Bronchial epithelial cell (primary cell): ENCODE measurements around the gene NUP62CL. TPM values are rescaled to one million over a fixed set of nuclear protein-coding genes. Genes with fewer than 3 reads are reported as not detected.

Experiments
- DNase-seq: peaks from one replicate; pipeline ENCODE4 v3.0.0-alpha.2; 2010; ENCODE audit warnings: low read depth
- FAIRE-seq: peaks from 2 replicates; lab custom pipeline; 2011; peaks lifted over from hg19 to GRCh38; lab: Jason Lieb, UNC
- H3K27me3 ChIP-seq: 2 replicates; pipeline ENCODE4 v1.5.1; 2011; ENCODE audit warnings: low read length; ENCODE audit not compliant: control insufficient read depth, insufficient read depth
- H3K36me3 ChIP-seq: 2 replicates; pipeline ENCODE4 v1.5.1; 2011; ENCODE audit warnings: low read length; ENCODE audit not compliant: control insufficient read depth, insufficient read depth
- H3K4me3 ChIP-seq: 2 replicates; pipeline ENCODE4 v1.5.1; 2011; ENCODE audit warnings: mild to moderate bottlenecking, low read depth, low read length, control low read depth
- total RNA-seq: library from RNA; depleted of rRNA; stranded (reverse); fragments of >200 nt; gene quantifications from 2 replicates; pipeline ENCODE4 v1.2.1, GENCODE V29; 2014
- TF ChIP-seq, protein P1 (sequence below): IDR thresholded peaks from 2 replicates; pipeline ENCODE4 v1.5.1; 2011; ENCODE audit warnings: mild to moderate bottlenecking, moderate library complexity, low read length, control low read depth, inconsistent platforms; ENCODE audit not compliant: insufficient read depth, severe bottlenecking

The NUP62CL gene
- total RNA-seq, 1 donor from 2014 or later = 3.9 TPM

DNA sequence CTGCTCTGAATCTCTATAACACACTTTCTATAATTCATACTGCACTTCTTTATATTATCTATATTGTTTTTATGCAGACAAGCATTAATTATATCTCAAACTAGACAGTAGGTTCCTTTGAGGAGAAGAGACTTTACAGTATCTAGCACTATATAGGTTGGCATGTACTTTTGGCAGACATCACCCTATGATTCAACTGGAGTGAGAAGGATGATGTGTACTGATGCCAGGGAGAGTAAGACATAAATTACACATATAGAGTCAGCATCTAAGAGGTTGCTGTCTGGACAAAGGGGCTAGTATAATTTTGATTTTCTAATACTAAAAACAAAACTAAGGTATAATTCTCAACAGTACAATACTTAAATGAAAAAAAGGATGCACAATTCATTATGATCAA, 82.5 kb downstream of the NUP62CL start:
- TF ChIP-seq, protein P1, sequence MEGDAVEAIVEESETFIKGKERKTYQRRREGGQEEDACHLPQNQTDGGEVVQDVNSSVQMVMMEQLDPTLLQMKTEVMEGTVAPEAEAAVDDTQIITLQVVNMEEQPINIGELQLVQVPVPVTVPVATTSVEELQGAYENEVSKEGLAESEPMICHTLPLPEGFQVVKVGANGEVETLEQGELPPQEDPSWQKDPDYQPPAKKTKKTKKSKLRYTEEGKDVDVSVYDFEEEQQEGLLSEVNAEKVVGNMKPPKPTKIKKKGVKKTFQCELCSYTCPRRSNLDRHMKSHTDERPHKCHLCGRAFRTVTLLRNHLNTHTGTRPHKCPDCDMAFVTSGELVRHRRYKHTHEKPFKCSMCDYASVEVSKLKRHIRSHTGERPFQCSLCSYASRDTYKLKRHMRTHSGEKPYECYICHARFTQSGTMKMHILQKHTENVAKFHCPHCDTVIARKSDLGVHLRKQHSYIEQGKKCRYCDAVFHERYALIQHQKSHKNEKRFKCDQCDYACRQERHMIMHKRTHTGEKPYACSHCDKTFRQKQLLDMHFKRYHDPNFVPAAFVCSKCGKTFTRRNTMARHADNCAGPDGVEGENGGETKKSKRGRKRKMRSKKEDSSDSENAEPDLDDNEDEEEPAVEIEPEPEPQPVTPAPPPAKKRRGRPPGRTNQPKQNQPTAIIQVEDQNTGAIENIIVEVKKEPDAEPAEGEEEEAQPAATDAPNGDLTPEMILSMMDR = no peak
- Histone ChIP-seq H3K27me3 (no peaks in the 10 kb centered on the region), H3K4me3 (no peak overlapping the region), H3K36me3 (no peaks in the 10 kb centered on the region)
- DNase-seq = peak; percentile 63
- FAIRE-seq = no peak

DNA sequence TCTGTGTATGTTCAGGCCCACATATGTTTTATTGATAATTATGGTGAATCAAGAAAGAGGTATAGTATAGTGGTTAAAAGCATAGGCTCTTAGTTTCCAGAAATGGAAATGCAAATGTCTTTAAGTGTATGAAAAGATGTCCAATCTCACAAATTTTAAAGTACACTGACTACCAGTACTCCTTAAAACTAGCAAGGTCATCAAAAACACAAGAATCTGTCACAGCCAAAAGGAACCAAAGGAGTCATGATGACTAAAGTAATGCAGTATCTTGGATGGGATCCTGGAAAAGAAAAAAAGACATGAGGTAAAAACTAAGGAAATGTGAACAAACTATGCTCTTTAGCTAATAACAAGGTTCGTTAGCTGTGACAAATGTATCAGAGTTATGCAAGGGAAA, 87.0 kb downstream of the NUP62CL start:
- peaks cover 6% of the 10 kb centered on the region for H3K36me3 ChIP-seq
- DNase-seq (peak; percentile 1), FAIRE-seq (no peak)
- TF ChIP-seq, protein P1 = no peak
- H3K27me3 ChIP-seq = no peaks in the 10 kb centered on the region
- no peak overlapping the region for H3K4me3 ChIP-seq

DNA sequence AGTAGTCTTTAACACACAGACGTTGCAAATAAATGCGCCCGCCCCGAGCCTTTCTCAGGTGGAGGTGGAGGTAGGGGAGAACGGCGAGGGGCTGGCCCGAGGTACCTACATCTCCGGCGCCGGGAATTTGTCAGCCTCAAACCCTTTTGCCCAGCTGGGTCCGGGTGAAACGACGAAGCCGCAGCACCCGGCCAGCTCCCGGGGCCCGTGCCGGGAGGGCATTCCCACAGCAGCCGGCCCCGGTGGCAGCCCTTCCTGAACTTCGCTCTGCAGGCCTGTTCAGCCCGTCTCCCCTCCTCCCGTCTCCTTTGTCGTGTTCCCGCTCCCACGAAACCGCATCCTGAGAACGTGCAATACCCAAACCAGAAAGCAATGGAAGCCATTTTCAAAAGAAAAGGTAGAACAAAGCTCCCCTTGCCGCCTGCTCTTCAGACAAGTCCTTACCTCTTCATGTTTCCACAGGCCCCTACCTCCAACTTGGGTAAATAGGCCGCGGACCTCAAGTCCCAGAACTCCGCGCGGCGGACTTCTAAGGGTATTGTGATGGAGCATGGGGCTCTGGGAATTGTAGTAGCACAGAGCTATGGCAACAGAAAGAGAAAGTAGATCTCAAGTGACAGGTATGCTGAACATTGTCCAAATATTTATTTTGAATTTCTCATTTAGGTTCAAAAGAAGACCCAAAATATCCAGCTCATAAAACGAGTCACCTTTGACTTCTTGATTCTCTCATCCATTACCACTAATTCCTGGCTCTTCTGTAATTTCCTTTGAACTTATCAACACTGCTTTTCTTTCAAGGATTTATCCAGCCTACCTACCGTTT, 87.7 kb downstream of the NUP62CL start, which contains the start of gene RBM41:
TSS of gene RBM41 (minus strand) at position 501 of the 826 bp plus-strand sequence. CDS start at position 452, 49 bp downstream.
- DNase-seq (peak; percentile 70), FAIRE-seq (no peak)
- H3K4me3 ChIP-seq = peak within 1 kb of the TSS; percentile 58
- peaks cover 6% of the 10 kb centered on the region for H3K36me3 ChIP-seq
- no peaks in the 10 kb centered on the region for H3K27me3 ChIP-seq
- TF ChIP-seq, protein P1 = no peak

DNA sequence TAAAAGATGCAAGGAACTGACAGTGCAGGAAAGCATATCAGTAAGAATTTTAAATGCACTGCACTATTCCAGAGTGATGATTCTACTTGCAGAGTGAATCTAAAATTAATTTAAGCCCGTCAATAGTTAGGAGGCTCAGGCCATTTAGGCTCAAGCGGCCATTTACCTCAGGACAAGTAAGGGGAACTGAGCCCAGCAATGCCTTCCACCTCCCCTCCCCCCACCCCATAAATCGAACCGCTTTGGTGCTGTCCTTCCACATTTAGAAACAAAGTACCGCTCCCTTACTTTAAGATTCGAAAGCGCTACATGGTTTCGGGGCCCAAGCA, 88.3 kb downstream of the NUP62CL start:
- peak; percentile 3 for DNase-seq
- Histone ChIP-seq H3K27me3 (no peaks in the 10 kb centered on the region), H3K4me3 (peak overlapping the region; percentile 58), H3K36me3 (peaks cover 6% of the 10 kb centered on the region)
- no peak for FAIRE-seq
- TF ChIP-seq, protein P1 = no peak

DNA sequence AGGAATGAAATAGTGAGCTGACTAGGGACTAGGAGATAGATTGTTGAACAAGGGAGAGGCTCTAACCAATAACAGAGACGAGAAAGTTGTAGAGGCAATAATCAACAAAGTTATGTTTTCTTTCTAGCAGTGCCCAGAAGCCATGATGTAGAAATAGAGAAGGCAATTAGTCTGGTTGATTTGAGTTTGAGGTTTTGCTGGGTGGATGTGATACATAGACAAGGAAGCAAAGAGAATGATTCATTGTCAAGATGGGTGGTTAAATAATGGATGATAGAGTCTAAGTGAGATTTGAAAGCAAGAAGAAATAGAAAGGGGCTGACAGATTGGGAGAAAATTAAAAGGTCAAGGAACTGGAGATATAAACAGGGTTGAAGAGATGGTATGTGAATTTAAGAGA, 98.8 kb downstream of the NUP62CL start:
- TF ChIP-seq, protein P1 = no peak
- DNase-seq = peak; percentile 19

More for the DNA sequence above, 98.8 kb downstream of the NUP62CL start:
- no peak for FAIRE-seq
- no peak overlapping the region for H3K4me3 ChIP-seq
- H3K36me3 ChIP-seq = no peaks in the 10 kb centered on the region
- H3K27me3 ChIP-seq = no peaks in the 10 kb centered on the region
